NK-92 (cell line): Measurements from ENCODE around the gene MXD1.

Source experiments
- DNase-seq: peaks from one replicate; lab custom pipeline; 2025; ENCODE audit not compliant: unreplicated experiment; lab: John Stamatoyannopoulos, UW

The MXD1 gene

DNA sequence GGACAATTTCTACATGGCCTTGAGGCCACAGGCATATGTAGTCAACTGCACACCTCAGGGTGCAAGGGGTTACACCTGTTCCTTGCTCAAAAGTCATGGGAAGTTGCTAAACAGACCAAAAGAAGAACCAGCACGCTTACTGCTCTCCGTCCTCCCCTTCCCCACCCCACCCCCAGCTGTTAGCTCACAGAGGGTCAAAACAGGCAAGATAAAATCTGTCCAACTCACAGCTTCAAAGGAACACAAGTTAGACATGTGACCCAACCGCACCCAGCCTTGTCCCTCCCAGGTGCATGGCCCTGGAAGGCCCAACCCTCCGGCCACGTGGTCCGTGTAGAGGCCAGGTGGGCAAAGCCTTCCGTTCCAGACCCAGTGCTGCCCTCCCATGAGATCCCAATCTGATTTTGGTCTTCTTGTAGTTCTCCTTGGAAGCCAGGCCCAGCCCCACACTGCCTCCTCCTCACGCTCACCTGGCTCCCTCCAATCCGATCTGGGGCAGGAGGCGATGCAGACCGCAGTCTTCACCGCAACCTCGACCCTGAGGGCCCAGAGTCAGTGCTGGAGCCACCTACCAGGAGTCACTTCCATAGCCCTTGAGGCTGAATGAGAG, 61.0 kb downstream of the MXD1 start:
- DNase-seq, result no peak

DNA sequence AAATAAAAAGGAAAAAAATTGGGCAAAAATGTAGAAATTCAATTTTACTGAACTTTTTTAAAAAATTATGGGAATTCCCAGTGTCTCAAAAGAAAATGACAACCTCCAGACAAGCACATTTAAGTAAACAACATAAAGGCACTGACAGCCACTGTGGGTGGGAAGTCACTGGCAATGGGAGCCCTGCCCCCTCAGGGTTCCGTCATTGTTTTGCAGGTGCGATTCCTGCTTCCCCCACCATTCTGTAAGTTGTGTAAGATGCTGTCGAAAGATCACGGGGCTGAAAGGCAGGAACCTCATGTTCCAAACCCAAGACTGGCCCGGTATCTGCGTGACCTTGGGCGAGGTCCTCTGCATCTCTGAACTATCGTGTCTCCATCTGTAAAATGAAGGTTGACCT, 62.3 kb downstream of the MXD1 start:
- DNase-seq, result no peak

DNA sequence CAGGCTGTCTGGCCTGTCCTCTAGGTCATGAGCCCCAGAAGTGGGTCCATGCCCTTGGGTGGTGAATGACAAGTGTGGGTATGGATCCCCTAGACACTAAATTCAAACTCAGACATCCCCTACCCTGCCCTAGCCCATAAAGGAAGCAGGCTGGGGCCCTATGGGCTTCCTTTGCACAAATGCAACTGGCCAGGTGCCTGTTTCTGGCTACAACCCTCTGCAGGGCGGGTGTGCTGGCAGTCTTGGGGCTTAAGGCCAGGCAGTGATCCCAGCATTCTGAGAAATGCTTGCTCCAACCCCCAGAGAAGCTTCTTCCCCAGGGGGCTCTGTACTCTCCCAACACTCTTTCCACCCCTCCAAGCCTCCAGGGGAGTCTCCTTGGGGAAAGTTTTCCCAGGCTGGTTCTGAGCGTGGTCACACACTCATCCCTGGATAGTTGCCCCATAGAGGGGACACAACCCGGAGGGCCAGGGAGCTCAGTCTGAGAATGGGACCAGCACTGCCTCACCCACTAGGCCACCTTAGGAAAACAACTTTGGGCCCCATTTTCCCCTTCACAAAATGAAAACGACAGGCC, 63.1 kb downstream of the MXD1 start:
- no peak for DNase-seq

DNA sequence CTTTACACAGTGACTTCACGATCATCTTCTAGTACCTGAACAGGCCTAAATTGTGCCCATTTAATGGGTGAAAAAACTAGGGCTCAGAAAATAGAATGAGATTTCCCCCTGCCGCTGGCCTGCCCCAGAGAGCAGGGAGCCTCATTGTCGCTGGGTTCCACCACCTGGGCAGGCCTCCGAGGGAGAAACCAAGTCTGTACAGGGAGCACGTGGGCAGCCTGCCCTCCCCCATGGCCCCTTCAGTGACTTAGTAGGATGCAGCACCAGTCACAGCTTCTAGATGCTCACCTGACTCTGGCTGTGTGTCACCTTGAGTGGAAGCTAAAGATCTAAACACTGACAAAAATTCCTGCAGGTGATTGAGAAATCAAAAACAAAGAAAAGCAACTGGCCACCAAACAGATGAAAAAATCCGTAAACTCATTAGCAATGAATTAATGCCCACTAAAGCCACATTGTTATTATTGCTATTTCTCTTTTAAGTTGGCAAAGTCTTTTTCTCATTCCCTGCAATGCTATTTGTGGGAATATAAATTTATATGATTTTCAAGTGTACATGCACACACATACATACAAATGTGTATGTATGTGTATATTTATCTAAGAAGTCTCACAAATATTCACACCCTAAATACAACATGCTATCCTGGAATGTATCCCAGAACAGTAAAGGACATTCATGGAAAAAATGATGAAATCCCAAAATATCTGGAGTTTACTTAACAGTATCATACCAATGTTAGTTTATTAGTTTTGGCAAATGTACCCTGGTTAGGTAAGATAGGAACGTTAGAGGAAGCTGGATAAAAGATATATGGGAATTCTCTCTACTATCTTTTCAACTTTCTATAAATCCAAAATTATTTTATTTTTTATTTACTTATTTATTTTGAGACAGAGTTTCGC, 65.2 kb downstream of the MXD1 start:
- no peak for DNase-seq

DNA sequence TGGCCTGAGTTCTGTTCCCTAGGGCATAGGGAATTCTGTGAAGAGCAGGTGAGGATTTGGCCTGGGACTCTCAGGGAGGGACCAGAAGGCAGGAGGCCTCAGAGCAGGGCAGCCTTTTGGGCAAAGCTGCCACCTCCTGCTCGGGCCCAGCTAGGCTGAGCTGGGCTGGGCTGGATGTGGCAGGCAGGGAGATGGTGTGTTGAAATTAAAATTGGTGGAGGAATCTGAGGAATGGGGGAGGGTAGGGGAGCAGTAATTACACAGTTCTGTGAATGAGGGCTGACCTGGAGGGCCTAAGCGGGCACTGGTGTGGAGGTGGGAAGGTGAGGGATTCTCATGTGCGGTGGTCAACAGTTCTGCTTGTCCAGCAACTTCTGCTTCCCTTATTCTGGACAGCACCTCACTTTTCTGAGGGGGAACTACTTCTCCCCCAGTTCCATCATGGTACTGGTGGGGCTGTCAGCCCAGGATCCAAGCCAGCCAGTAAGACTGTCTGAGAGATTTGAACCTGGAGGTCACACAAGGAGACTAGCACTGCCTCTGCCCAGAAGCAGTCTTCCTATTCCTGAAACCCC, 68.6 kb downstream of the MXD1 start:
- no peak for DNase-seq

DNA sequence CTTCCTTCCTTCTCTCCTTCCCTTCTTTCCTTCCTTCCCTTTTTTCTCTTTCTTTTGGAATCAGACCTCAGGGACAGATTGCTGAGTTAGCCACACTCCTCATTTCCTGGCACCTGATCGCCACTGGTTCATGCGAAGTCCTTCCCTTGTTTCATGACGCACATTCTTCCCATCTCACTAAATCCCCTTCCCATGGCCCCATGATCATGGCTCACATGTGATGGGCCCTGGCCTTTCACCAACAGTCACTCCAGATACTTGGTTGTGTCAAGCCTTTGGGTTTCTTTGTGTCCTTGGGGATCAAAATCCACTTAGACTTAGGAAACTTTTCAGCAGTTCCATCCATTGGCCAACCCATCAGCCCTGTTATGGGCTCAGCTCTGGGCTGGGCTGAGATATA, 70.3 kb downstream of the MXD1 start:
- DNase-seq, result no peak

DNA sequence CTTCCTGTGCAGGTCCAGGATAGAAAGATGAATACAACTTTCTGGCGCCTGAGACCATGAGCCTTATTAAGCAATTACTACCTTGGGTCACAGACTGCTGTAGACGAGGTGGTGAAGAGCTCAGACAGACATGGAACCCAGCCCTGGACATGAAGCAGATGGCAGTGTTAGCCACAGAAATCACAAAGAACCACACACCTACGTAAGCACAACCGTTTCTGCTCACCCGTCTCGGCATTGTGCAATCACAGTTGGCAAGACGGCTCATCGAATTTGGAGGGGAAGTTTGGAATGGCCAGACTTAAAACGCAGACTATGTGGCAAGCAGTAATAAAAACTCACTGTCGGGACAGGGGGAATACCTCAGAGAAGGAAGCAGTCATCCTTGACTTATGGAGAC, 70.8 kb downstream of the MXD1 start:
- DNase-seq, result no peak

DNA sequence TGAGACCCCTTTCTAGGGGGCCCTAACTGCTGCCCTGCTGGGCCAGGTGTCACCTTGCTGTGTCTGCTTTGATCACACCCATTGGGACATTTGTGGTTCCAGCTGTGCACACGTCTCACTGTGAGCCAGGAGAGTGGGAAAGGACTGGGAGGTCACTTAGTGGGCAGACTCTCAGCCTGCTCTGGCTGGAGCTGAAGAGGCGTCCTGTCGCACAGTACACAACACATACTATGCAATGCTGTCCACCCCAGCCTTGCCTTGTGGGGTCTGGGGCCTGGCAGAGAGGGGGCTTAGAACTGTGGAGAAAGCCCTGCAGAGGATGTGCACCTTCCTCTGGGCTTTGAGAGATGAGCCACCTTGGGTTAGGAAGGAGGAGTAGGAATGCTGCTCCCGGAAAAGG, 71.8 kb downstream of the MXD1 start:
- no peak for DNase-seq

DNA sequence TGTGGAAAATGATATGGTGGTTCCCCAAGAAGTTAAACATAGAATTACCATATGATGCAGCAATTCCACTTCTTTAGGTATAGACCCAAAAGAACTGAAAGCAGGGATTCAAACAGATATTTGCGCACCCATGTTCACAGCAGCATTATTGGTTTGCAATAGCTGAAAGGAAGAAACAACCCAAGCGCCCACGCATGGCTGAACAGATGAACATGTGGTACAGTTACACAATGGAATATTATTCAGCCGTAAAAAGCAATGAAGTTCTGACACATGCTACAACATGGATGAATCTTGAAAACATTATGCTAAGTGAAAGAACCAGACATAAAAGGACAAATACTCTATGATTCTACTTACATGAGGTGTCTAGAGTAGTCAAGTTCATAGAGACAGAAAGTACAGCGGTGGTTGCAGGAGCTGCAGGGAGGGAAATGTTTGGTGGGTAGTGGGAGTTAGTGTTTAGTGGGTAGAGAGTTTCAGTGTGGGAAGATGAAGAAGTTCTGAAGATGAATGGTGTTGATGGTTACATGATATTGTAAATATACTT, 73.3 kb downstream of the MXD1 start:
- no peak for DNase-seq

DNA sequence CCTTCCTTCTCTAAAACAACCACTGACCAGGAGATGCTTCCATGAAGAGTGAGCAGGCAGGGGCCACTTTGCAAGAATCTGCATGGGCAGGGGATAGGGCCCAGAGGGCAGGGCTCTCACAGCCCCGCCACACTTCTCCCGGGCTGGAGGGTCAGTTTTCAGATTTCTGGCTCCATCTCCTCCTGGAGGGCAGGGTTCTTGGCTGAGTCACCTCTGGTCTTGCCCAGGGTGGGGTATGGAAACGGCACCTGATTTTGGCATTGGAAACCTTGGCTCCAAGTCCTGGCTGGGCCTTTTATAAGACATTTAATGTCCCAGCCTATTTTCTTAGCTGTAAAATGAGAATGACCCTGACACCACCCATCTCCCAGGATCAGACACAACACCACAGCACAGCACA, 74.1 kb downstream of the MXD1 start:
- no peak for DNase-seq

DNA sequence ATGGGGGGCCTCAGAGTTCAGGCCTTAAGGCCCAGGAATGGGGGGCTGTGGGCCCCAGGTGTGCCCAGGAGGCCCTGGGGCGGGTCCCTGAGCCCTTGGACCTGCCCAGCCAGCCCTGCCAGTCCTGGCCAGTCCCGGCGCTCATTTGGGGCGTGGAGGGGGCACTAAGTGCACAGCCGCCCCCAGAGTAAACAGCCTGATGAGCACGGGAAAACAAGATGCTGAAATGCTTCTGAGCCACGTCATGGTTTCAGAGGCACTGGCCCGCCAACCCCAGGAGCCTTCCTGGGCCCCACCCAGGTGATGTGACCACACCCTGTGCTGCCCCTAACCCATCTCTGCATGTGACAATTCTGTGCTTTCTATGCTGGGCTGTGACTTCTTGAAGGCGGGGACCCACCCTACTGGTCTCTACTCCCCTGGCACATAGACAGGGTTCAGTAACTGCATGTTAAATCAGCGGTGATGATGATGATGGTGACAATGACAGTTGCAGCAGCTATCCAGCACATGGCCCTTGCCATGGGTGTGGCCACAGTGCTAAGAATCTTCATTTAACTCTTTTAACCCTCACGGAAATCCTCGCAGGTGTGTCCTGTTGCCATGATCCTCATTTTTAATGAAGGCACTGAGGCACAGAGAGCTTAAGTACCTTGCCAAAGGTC, 74.7 kb downstream of the MXD1 start:
- DNase-seq, result no peak
